Lower lobe of right lung (tissue), 2 donors: ENCODE measurements around the gene NCKAP5. TPM values are rescaled to one million over a fixed set of nuclear protein-coding genes. Genes with fewer than 3 reads are reported as not detected.

ENCODE experiments used
- ATAC-seq, 2 donors: fragments of 200-7000 bp; cut with Tn5 transposase; one replicate each; pipeline ENCODE4 v1.9.1; 2020 to 2022; ENCODE audit warnings: mild to moderate bottlenecking in 2 of 2, moderate library complexity in 2 of 2
- DNase-seq: peaks from one replicate; pipeline ENCODE4 v3.0.0-alpha.2; 2020
- H3K27ac ChIP-seq: fragments of 200-600 bp; one replicate; pipeline ENCODE4 v1.8.0; 2022
- H3K27me3 ChIP-seq: fragments of 200-600 bp; one replicate; pipeline ENCODE4 v1.8.0; 2022; ENCODE audit warnings: low read depth
- H3K36me3 ChIP-seq: fragments of 200-600 bp; one replicate; pipeline ENCODE4 v1.8.0; 2022; ENCODE audit warnings: mild to moderate bottlenecking
- H3K4me1 ChIP-seq: fragments of 200-600 bp; one replicate; pipeline ENCODE4 v1.8.0; 2022
- H3K4me3 ChIP-seq: fragments of 200-600 bp; one replicate; pipeline ENCODE4 v1.8.0; 2022; ENCODE audit warnings: mild to moderate bottlenecking
- H3K9me3 ChIP-seq: fragments of 200-600 bp; one replicate; pipeline ENCODE4 v1.8.0; 2022
- CTCF ChIP-seq: fragments of 200-600 bp; IDR thresholded peaks from one replicate; pipeline ENCODE4 v1.8.0; 2022; ENCODE audit warnings: antibody characterized with exemption, mild to moderate bottlenecking
- intact Hi-C: fragments of 100-400 bp; cut with DNase I; formaldehyde crosslinking; loops from one replicate; pipeline ENCODE4 v1.11.0; 2022
- total RNA-seq: library from RNA; stranded (reverse); fragmentation: NEBNext Ultra II Directional; extraction: Animal tissue kit (Norgen Biotek cat#: 25700); gene quantifications from one replicate; pipeline ENCODE4 v1.2.1, GENCODE V29; 2021
- donor health status: DM: no; HTN: yes; CAD: no; lungs with severe emphysema.

The NCKAP5 gene
- total RNA-seq, 1 donor from 2014 or later, result 34.6 TPM

GRCh38 chr2:132636346-132636745, 931.9 kb downstream of the NCKAP5 start:
- no peaks in the 10 kb centered on the region for H3K36me3 ChIP-seq
- DNase-seq (no peak), ATAC-seq (no peak)
- intact Hi-C loops, result no loop called here
- H3K27ac ChIP-seq, result no peak overlapping the region
- H3K4me1 ChIP-seq, result no peaks in the 10 kb centered on the region
- no peak for TF ChIP-seq CTCF
- no peak overlapping the region for H3K4me3 ChIP-seq
- H3K27me3 ChIP-seq, result no peaks in the 10 kb centered on the region
- H3K9me3 ChIP-seq, result no peaks in the 10 kb centered on the region

- Histone ChIP-seq H3K4me1 (no peaks in the 10 kb centered on the region), H3K36me3 (no peaks in the 10 kb centered on the region), H3K9me3 (no peaks in the 10 kb centered on the region), H3K4me3 (no peak overlapping the region), H3K27me3 (no peaks in the 10 kb centered on the region), H3K27ac (no peak overlapping the region)
- TF ChIP-seq CTCF, result no peak
- ATAC-seq (no peak), DNase-seq (no peak)
- intact Hi-C loops, result no loop called here
Measured at GRCh38 chr2:132633635-132634034, 934.6 kb downstream of the NCKAP5 start.

- H3K27ac ChIP-seq, result no peak overlapping the region
Measured at GRCh38 chr2:132632000-132632649, 936.1 kb downstream of the NCKAP5 start.

GRCh38 chr2:132627536-132627935, 940.7 kb downstream of the NCKAP5 start:
- H3K4me3 ChIP-seq, result no peak overlapping the region
- no peak for TF ChIP-seq CTCF
- no peak for DNase-seq
- H3K27me3 ChIP-seq, result no peaks in the 10 kb centered on the region
- no peaks in the 10 kb centered on the region for H3K4me1 ChIP-seq
- intact Hi-C loops, result no loop called here
- no peak for ATAC-seq
- no peak overlapping the region for H3K27ac ChIP-seq
- no peaks in the 10 kb centered on the region for H3K9me3 ChIP-seq
- no peaks in the 10 kb centered on the region for H3K36me3 ChIP-seq

More at GRCh38 chr2:132632000-132632649, 936.1 kb downstream of the NCKAP5 start:
- Histone ChIP-seq H3K4me3 (no peak overlapping the region), H3K4me1 (no peaks in the 10 kb centered on the region), H3K36me3 (no peaks in the 10 kb centered on the region), H3K9me3 (no peaks in the 10 kb centered on the region), H3K27me3 (no peaks in the 10 kb centered on the region)
- ATAC-seq (no peak), DNase-seq (no peak)
- intact Hi-C loops, result no loop called here
- no peak for TF ChIP-seq CTCF

GRCh38 chr2:132623096-132623839, 945.0 kb downstream of the NCKAP5 start:
- Histone ChIP-seq H3K4me1 (no peaks in the 10 kb centered on the region), H3K27ac (no peak overlapping the region), H3K36me3 (no peaks in the 10 kb centered on the region), H3K9me3 (no peaks in the 10 kb centered on the region), H3K4me3 (no peak overlapping the region), H3K27me3 (no peaks in the 10 kb centered on the region)
- intact Hi-C loops, result no loop called here
- no peak for ATAC-seq
- DNase-seq, result no peak
- TF ChIP-seq CTCF, result no peak
